HG03378 (cell line): ENCODE results near the gene TRAP1.

Experiments
- ATAC-seq: cut with Tn5 transposase; IDR thresholded peaks from one replicate; pipeline ENCODE4 v1.9.1; 2021; ENCODE audit warnings: mild to moderate bottlenecking, moderate library complexity; ENCODE audit not compliant: unreplicated experiment

TRAP1 gene

DNA sequence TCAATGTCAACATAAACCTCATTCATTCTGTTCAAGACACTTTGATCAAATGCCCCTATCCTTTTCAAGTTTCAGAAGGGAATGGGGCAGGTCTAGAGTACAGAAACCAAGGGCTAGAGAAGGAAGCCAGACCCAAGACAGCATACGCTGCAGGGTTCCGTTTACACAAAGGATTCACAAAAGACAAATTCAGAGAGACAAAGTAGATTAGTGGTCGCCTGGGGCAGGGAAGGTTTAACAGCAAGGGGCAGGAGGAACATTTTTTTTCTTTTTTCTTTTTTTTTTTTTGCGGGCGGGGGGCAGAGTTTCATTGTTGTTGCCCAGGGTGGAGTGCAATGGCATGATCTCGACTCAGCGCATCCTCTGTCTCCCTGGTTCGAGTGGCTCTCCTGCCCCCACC is 19.9 kb upstream of the TRAP1 start:
- no peak for ATAC-seq

DNA sequence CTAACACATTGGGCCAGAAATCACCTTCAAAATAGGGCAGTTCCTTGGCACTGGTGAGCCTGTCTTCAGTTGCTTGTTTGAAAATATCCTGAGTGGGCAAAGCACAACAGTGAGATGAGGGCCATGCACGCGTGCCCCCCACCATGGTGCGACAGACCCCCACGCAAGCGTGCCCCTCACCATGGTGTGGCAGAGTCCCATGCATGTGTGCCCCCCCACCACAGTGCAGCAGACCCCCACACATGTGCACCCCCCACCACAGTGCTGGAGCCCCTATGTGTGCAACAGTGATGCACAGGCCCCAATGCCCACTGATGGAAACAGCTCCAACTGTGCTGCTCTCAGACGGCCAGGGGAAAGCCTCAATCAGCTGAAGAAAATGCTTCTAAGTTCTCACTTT is 18.8 kb upstream of the TRAP1 start:
- no peak for ATAC-seq

DNA sequence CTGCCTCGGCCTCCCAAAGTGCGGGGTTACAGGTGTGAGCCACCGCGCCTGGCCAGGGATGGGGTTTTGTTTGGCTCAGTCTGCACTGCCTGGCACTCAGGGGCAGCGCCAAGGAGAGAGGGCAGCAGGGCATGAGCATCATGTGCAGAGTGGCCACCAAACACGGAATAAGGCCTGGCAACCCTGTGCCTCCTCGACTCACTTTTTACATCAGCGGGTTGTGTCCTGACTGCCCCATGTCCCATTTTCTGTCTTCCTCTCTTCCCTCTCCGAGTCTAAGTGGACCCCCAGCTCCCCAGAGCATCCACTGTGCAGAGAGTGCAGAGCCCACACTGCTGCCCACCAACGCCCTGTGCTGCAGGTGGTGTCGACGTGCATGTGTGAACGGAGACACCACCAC is 18.2 kb upstream of the TRAP1 start:
- no peak for ATAC-seq

DNA sequence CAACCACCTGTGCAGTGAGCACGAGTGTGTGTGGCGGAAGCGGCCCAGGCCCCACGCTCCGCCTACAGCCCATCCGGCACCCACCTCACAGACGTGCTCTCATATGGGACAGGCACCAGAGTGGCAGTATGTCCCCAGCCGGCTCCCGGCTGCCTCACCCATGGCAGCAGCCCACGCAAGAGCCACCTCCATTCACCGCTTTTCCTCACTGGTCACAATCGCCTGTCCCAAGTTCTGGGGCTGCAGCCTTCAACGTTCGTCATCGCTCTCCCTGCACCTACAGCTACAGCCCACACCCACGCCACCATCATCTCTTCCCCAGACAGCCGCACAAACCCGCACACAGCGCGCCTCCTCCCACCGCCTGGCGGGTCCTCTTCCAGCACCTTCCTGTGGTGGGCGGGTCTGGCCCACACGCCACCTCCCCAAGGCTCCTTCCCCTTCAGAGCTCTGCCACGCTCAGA is 17.5 kb upstream of the TRAP1 start:
- no peak for ATAC-seq

DNA sequence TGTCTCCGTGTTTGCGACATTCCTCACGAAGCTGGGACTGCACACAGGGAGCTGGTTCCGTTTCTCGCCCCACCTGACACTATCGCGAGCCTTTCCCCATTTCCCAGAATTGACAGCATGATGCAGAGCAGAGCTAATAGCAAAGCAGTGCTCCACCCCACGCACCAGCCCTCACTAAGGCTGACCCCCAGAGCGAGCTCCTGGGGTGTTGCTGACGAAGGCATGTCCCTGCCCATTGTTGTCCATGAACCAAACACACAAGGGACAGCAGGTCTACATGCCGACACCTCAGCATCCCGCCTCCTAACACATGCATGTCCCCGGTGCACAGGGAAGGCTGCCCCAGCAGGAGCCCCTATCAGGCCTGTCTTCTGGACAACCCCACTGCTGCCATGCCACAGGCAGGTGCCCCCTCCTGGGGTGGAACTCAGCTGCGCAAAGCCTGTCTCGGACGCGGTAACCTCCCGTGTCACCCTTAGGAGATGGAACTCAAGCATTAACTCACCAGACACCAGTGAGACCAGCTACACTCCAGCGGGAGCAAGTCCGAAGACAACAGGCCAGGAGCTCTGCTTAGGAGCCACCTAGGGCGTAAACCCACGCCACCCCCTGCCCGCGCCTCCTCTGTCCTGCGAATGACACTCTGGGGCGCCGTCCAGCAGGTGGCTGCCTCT is 16.9 kb upstream of the TRAP1 start:
- no peak for ATAC-seq

DNA sequence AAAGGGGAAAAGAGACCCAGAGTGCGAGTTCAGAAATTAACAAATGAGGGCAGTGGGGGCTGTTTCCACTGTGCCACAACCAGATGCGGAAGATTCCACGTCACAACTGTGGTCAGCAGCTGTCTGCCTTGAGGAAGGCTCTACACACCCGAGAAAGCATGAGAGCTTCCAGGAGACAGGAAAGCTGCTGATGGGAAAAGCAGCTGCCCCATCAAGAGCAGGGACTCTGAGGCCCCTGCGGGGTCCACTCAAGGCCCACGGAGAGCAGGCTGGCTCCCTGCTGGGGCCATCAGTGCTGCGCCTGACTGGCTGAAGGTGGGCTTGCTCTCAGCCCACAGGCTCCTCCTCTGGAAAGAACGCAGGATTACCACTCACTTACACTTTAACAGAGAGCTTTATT is 14.8 kb upstream of the TRAP1 start:
- no peak for ATAC-seq

DNA sequence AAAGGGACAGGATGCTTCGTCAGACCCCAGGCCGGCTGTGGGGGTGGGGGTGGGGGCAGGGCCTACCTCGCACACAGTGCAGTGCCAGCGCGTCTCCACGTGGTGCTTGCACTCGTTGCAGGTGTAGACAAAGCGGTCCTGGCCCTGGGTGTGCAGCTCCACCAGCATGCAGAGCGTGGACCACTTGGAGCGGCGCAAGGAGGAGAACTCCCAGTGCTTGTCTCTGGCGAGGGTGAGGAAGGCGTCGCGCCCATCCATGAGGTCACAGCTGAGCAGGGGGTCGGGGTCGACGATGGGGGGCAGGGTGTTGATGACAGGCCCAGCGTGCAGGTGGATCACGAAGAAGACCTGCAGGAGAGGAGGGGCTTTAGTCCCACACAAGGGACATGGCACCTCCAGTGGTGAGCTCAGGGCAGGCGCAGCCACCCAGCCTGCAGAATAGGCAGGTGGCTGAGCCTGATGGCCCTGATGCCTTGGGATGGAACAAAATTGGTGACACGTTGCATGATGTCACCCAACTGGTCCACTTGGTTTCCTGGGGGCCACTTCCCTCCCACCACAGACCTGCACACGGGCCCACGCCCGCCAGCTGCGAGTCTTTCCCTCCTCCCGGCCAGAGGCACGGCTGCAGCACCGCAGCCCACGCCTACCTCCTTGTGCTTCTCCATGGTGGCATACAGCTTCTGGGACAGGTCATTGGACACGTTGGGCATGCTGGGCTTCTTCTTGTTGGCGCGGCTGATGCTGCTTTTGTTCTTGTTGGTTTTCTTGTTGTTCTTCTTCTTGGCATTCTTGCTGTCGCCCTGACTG is 14.0 kb upstream of the TRAP1 start:
- ATAC-seq, result no peak

DNA sequence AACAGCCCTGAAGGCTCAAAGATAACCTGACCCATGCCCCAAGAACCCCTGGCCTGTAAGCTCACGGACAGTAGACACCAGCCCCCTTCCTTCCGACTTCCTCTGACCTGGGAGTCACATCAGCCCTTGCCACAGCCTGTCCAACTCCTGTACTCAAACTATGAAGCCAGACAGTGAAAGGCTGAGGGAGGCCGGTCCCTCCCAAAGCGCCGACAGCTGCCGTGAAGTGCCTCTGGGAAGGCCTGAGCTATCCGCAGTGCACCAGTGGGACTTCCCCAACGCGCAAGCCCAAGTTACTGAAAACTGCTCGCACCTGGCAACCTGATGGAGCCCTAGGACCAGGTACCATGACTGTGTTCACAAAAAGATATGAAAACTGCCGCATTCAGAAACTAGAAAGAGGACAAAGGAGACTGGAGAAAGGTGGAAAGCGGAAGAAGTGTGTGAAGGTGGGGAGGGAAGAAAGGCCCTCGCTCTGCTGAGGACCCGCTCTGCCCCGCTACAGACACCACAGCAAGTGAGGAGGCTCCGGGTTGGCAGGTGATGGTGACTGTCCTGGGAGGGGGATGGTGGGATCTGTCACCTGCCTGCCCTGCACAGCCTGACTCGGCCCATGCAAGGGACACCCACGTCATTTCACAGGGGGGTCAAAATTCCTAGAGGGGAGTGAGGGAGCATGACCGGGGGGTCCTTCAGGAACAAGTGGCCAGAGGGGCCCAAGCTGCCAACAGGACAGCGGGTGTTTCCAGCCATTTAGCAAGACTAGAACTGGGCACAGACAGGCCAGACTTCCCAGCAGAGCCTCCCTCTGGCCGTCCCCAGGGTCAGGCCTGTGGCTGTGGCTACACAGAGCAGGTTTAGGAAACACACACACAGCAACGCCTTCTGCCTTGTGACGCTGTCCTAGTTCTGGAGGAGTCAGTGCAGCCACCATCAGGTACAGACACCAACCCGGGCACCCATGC is 13.1 kb upstream of the TRAP1 start:
- no peak for ATAC-seq

DNA sequence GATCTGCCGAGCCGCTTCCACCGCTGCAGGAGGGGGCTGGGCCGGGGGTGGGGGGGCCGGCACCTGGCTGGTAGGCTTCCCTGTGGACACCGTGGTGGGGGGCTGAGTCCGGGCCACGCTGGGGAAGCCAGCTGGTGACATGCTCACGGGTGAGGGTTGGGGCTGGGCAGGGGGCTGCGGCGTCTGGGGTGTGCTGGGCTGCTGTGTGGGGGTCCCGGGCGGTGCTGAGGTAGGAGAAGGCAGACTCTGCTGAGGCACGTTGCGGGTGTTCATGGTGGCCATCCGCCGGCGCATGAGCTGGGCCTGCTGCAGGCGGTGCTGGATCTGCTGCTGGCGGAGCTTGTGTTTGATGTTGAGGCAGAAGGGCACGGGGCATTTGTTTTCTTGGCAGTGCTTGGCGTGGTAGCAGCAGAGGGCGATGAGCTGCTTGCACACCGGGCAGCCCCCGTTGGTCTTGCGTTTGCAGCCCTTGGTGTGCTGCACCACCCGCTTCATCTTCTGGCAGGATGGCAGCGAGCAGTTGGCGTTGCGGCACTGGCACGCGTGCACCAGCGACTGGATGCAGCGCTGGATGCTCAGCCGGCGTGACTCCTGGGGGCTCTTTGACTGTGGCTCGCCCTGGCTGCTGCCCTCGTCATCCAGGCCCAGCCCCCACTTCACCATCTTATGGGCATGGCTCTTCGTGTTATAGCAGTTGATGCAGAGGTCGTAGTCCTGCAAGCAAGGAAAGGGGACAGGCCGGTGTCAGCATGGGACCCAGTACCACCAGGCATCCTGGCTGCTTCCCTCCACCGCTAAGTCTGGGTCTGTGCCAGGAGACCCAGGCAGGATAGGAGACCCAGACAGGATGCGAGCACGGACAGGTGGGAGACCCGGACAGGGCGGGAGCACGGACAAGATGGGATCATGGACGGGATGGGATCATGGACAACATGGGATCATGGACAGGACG is 12.1 kb upstream of the TRAP1 start:
- ATAC-seq, result no peak

DNA sequence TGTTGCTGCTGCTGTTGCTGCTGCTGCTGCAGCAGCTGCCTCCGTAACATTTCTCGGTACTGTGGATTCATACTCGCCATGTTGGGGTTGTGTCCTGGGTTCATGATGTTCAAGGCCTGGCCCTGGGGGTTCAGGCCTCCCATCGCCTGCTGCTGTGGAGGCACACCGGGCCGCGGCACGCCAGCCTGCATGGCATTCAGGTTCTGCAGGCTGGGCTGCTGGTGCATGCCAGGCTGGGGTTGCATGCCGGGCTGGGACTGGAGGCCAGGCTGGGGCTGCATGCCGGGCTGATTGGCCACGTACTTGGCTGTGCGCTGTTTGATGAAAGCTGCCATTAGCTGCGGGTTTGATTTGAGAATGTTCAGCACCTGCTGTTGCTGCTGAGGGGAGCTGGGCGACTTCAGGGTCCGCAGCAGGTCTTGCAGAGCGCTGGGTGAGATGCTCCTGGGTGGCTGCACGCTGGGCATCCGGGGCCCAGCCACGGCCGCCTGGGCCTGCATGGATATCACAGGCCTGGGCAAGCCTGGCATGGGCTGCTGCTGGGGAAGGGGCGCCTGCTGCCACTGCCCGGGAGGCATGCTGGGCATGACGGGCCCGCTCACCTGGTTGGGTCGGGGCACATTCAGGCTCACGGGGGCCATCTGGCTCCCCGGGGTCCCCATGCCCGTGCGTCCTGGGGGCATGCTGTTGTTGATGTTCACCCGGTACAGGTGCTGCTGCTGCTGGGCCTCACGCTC is 11.3 kb upstream of the TRAP1 start:
- ATAC-seq, result no peak

DNA sequence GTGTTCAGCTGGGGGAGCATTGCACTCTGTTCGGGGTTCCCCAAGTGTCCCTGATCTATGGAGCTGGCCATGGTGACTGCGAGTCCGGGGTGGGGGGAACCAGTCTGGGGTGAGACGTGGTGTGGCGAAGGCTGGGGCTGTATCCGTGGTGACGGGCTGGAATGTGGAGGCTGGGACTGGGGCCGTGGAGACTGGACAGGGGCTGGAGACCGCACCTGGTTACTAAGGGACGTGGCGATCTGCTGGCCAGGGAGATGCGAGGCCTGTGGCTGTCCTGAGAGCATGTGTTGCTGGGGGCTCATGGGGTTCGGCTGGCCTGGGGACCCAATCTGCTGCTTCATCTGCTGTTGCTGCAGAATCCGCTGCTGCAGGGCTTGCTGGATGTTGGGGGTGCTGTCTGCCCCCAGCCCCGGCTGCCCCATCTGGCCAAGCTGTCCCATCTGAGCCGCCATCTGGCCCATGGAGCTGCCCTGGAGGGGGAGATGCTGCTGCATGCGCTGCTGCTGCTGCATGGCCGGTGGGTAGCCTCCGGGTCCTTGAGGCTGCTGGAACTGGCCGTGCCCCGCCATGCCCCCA is 10.6 kb upstream of the TRAP1 start:
- no peak for ATAC-seq

DNA sequence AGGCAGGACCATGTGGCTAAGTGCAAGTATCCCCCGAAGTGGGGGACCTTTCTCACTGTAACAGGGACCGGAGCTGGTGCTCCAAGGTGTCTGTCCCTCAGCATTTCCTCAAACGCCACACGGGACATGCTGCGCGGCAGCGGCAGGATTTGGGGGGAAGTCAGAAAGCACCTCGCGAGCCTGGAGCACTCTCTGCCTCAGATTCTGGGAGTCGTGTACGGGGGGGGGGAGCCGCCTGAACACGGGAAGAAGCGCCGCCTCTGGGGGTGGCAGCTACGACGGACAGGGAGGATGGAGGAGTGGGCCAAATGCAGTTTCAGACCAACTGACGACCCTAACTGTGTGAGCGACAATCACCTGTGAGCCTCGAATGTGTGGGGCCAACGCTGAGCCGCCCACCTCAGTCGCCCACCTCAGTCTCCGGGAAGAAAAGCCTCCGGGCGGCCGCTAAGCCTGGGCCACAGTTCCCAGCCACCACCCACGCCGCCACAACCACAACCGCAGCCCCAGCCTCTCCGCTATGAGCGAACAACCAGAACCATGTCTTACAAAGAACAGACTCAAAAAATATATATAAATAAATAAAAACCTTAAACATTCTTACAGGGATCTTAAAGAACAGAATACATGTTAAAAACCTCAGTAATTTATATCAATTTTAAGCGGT is 8.8 kb upstream of the TRAP1 start:
- ATAC-seq, result no peak

DNA sequence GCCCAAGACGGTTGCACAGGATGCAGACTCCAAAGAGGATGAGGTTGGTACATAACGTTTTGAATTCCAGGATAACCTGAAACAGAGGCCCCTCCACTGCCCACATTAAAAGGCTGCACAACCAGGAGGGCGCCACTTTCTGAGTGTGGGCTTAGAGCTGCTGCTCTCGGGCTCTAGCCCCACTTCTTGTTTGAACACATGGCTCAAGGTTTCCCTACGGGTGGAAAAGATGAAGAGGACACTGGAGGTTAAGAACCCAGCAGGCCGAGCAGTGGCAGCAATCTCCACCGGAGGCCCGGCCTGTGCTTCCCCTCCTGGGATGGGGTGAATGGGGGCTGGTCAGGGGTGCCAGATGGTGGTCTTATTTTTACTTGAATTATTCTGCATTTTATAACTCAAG is 8.0 kb upstream of the TRAP1 start:
- no peak for ATAC-seq

DNA sequence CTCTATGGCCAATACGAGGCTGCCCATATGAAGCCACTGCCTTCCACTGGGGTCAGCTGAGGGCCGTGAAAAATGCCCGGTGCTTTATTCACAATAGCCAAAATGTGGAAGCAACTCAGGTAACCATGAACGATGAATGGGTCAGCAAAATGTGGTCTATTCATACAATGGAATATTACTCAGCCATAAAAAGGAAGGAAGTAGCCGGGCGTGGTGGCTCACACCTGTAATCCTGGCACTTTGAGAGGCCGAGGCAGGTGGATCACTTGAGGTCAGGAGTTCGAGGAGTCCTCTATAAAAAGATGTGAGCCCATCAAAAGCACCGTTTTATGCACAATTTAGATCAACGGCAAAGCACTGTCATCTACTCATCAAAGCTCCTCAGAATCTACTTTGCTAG is 5.2 kb upstream of the TRAP1 start:
- ATAC-seq, result no peak

DNA sequence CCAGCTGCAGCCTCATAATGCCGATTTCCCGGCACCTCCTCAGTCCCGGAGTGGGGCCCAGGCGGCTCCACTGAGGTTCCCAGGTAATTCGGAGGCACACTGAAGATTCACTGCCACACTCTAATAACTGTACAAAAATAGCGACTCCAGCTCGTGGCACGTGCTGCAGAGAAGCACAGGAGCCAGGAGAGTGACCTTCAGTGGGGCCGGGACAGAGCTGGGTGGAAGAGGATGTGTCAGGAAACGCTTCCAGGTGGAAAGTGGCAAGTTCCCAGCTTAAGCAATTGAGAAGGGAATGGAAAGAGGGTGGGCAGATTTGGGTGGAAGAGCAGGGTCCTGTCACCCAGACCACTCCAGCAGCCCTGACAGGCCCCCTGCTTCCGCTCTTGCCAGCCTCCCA is 3.1 kb upstream of the TRAP1 start:
- ATAC-seq, result no peak

DNA sequence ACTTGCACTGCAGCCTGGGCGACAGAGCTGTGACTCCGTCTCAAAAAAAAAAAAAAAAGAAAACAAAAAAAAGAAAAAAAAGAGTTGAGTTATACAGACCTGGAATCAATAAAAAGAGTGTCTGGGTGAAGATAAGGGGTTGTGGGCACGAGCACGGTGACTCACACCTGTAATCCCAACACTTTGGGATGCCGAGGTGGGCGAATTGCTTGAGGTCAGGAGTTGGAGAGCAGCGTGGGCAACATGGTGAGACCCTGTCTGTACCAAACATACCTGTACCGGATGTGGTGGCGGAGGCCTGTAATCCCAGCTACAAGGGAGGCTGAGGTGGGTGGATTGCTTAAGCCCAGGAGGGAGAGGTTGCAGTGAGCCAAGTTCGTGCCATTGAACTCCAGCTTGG is 1.3 kb upstream of the TRAP1 start:
- ATAC-seq, result no peak

DNA sequence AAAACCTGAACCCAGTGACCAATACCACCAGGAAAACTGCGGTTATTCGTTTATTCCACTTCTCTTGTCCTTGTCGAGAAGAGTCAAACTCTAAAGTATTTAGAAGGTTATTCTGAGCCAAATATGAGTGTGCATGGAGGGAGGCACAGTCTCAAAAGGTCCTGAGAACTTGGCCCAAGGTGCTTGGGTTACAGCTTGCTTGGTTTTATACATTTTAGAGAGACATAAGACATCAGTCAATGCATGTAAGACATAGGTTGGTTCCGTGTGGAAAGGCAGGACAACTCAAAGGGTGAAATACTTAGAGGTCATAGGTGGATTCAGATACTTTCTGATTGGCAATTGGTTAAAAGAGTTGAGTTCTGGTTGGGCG is 681 bp upstream of the TRAP1 start:
- ATAC-seq, result no peak

DNA sequence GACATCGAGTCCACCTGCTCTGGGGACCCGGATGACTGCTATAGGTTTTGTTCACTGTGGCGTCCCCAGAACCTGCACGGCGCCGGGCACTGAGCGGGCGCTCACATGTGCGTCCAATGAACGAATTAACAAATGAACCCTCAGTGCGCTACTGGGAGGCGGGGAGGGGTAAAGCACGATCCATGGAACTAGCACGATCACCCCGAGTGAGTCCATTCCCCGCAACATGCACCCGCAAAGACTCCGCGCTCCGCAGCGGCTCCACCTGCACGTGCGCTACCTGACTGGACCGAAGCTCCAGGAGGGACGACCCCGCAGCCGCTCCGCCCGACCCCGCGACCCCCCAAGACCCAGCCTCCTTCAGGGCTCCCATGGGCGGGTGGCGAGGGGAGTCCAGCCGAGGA is 491 bp downstream of the TRAP1 start:
- no peak for ATAC-seq

DNA sequence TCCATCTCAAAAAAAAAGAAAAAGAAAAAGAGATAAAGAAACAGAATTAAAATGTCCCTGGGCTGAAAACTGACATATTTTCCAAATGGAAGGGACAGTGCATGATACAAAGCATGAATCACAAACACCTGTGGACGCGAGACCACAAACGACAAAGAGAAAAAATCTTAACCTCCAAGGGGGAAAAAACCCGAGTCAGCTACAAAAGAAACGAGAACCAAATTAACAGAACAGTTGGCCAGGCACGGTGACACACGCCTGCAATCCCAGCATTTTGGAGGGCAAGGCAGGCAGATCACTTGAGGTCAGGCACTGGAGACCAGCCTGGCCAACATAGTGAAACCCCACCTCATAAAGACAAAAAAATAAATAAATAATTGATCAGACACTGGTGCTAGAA is 1.9 kb downstream of the TRAP1 start:
- no peak for ATAC-seq
